GM12892 (cell line): ENCODE measurements around the gene UNC13A.

ENCODE experiments used
- POLR2AphosphoS5 ChIP-seq: IDR thresholded peaks from 2 replicates; pipeline ENCODE4 v1.6.1; 2011; ENCODE audit warnings: low read depth, low read length, control low read depth
- TAF1 ChIP-seq: IDR thresholded peaks from 2 replicates; pipeline ENCODE4 v1.6.1; 2011; ENCODE audit warnings: low read depth, mild to moderate bottlenecking, control low read depth, low read length, borderline replicate concordance

DNA sequence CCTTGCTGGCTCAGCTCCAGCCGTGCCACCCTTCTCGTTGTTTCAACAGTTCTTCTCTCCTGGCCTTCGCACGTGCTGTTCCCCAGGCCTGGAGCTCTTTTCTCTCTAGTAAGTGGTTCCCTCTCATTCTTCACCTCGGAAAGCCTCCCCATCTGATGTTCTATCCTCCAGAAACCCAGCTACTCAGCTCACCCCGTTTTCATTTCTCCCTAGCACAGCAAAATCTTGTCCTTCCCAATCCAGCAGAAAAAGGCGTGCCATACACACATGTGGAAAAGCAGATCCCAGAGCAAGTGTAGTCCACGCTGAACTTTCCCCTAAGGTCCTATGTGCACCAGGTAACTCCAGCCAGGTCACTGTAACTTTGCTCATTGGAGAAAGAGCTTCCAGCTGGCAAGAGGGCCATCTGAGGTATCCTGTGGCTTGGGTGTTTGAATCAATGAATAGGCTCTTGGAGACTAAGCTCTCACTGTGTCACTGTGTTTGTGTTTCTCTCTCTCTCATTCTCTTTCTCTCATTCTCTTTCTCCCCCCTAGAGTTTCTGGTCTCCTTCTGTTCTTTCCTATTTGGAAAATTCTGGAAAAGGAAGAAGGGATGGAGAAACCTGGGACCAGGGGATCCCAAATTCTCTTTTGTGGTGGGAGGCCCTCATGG, 83.7 kb downstream of the UNC13A start:
- TF ChIP-seq POLR2AphosphoS5 (no peak), TAF1 (no peak)
